ENCODE results near the gene GCC2. TPM values are rescaled to one million over a fixed set of nuclear protein-coding genes. Genes with fewer than 3 reads are reported as not detected.
"Not testable (repeated sequence)": the region's sequence is repeated elsewhere in the genome, so short reads cannot be mapped to it uniquely, and the experiment has no call there.

Gene GCC2
- total and polyA plus RNA-seq, 2 donors, result 15.3 to 110 TPM

DNA sequence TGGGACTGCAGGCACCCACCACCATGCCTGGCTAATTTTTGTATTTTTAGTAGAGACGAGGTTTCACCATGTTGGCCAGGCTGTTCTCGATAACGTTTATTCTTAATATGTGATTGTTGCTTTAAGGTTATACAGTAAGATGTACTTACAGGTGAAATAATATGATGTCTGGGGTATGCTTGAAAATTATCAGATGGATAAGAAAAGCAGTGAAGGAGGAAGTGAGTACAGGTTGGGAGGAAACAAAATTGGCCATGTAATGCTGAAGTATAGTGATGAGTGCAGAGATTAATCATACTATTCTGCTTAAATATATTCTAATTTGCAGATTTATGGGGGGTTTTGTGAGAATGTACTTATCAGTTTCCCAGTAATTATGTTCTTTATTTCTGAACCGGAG lies 3.0 kb downstream of the GCC2 start:
- no peak overlapping the region for H3K27ac ChIP-seq (ENCODE audit: low read depth)
- DNase-seq (ENCODE audit: extremely low spot score), result no peak
- H3K4me3 ChIP-seq (ENCODE audit: low read depth, low read length), result no peak overlapping the region
- H3K36me3 ChIP-seq (ENCODE audit: insufficient read depth), result peaks cover 5% of the 10 kb centered on the region
- H3K4me1 ChIP-seq (ENCODE audit: insufficient read depth), result no peaks in the 10 kb centered on the region
- WGBS, result 96% methylated on average over 4 of the region's 4 CpGs

DNA sequence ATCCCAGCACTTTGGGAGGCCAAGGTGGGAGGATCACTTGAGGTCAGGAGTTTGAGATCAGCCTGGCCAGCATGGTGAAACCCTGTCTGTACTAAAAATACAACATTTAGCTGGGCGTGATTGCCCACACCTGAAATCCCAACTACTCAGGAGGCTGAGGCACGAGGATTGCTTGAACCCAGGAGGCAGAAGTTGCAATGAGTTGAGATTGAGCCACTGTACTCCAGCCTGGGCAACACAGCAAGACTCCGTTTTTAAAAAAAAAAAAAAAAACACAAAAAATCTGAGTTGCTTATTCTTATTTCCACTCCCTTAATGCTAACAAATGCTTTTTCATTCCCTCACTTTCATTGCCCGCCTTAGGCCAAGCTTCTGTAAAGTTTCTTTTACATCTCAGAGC lies 4.5 kb downstream of the GCC2 start:
- not testable (repeated sequence) for DNase-seq (ENCODE audit: extremely low spot score); H3K36me3 ChIP-seq (ENCODE audit: insufficient read depth); H3K27ac ChIP-seq (ENCODE audit: low read depth); H3K4me1 ChIP-seq (ENCODE audit: insufficient read depth); H3K4me3 ChIP-seq (ENCODE audit: low read depth, low read length)
- WGBS, result 95% methylated on average over 4 of the region's 4 CpGs

DNA sequence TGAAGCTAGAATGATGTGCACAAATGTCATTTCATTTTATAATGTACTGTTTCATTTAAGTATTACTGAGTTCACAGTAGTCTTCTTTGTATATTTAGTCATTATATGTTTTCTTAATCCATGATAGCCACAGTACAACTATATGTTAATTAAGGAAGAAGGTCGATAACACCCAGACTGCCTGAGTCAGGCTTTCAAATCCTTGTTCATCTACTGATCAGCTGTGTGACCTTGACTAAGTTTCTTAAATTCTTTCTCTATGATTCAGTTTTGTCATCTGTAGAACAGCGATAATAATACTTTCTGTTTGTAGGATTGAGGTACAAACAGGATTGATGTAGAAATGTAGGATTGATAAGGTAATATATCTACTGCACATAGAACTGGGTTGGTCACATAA lies 5.4 kb downstream of the GCC2 start:
- no peak for DNase-seq (ENCODE audit: extremely low spot score)
- Histone ChIP-seq H3K27ac (ENCODE audit: low read depth) (no peak overlapping the region), H3K4me3 (ENCODE audit: low read depth, low read length) (no peak overlapping the region), H3K4me1 (ENCODE audit: insufficient read depth) (no peaks in the 10 kb centered on the region), H3K36me3 (ENCODE audit: insufficient read depth) (peaks cover 5% of the 10 kb centered on the region)
- 96% methylated on average over 2 of the region's 2 CpGs for WGBS

GRCh38 chr2:108455571-108455970 lies 6.6 kb downstream of the GCC2 start:
- WGBS, result 99% methylated on average over 1 of the region's 1 CpG
- H3K4me1 ChIP-seq (ENCODE audit: insufficient read depth), result no peaks in the 10 kb centered on the region
- DNase-seq (ENCODE audit: extremely low spot score), result no peak
- no peak overlapping the region for H3K27ac ChIP-seq (ENCODE audit: low read depth)
- H3K36me3 ChIP-seq (ENCODE audit: insufficient read depth), result peaks cover 5% of the 10 kb centered on the region
- no peak overlapping the region for H3K4me3 ChIP-seq (ENCODE audit: low read depth, low read length)

- Histone ChIP-seq H3K4me1 (ENCODE audit: insufficient read depth) (no peaks in the 10 kb centered on the region), H3K4me3 (ENCODE audit: low read depth, low read length) (no peak overlapping the region), H3K27ac (ENCODE audit: low read depth) (no peak overlapping the region), H3K36me3 (ENCODE audit: insufficient read depth) (peaks cover 2% of the 10 kb centered on the region)
- no peak for DNase-seq (ENCODE audit: extremely low spot score)
- WGBS, result 97% methylated on average over 3 of the region's 3 CpGs
Measured at GRCh38 chr2:108458082-108458481, 9.1 kb downstream of the GCC2 start.

- DNase-seq (ENCODE audit: extremely low spot score), result no peak
- H3K27ac ChIP-seq (ENCODE audit: low read depth), result no peak overlapping the region
- no peak overlapping the region for H3K4me3 ChIP-seq (ENCODE audit: low read depth, low read length)
- H3K36me3 ChIP-seq (ENCODE audit: insufficient read depth), result no peaks in the 10 kb centered on the region
- H3K4me1 ChIP-seq (ENCODE audit: insufficient read depth), result no peaks in the 10 kb centered on the region
- 89% methylated on average over 1 of the region's 1 CpG for WGBS
Measured at GRCh38 chr2:108459441-108459840, 10.4 kb downstream of the GCC2 start.

- no peak overlapping the region for H3K4me3 ChIP-seq (ENCODE audit: low read depth, low read length)
- no peaks in the 10 kb centered on the region for H3K36me3 ChIP-seq (ENCODE audit: insufficient read depth)
- no peak overlapping the region for H3K27ac ChIP-seq (ENCODE audit: low read depth)
- 80% methylated on average over 4 of the region's 4 CpGs for WGBS
- H3K4me1 ChIP-seq (ENCODE audit: insufficient read depth), result no peaks in the 10 kb centered on the region
- DNase-seq (ENCODE audit: extremely low spot score), result no peak
Measured at GRCh38 chr2:108460345-108461037, 11.5 kb downstream of the GCC2 start.

GRCh38 chr2:108477099-108477498 lies 28.1 kb downstream of the GCC2 start:
- DNase-seq (ENCODE audit: extremely low spot score), result no peak
- Histone ChIP-seq H3K36me3 (ENCODE audit: insufficient read depth) (no peaks in the 10 kb centered on the region), H3K4me3 (ENCODE audit: low read depth, low read length) (no peak overlapping the region), H3K4me1 (ENCODE audit: insufficient read depth) (no peaks in the 10 kb centered on the region), H3K27ac (ENCODE audit: low read depth) (no peak overlapping the region)
- WGBS, result 83% methylated on average over 1 of the region's 1 CpG

DNA sequence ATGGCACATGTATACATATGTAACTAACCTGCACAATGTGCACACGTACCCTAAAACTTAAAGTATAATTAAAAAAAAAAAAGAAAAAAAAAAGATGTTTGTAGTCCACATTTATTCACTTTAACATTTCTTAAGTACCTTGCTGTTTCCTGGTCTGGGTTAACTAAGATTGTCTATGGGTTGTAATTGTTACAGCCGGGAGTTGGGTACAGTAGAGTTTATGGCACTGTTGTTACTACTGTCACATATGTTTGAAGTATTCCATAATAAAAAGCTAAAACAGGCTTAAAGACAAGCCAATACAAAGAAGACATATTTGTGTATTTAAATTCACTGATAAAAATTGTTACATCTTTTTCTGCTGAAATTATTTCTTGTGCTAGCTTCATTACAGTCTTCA lies 36.2 kb downstream of the GCC2 start:
- no peak overlapping the region for H3K27ac ChIP-seq (ENCODE audit: low read depth)
- peaks cover 4% of the 10 kb centered on the region for H3K36me3 ChIP-seq (ENCODE audit: insufficient read depth)
- no peak for DNase-seq (ENCODE audit: extremely low spot score)
- 97% methylated on average over 2 of the region's 2 CpGs for WGBS
- no peaks in the 10 kb centered on the region for H3K4me1 ChIP-seq (ENCODE audit: insufficient read depth)
- no peak overlapping the region for H3K4me3 ChIP-seq (ENCODE audit: low read depth, low read length)

DNA sequence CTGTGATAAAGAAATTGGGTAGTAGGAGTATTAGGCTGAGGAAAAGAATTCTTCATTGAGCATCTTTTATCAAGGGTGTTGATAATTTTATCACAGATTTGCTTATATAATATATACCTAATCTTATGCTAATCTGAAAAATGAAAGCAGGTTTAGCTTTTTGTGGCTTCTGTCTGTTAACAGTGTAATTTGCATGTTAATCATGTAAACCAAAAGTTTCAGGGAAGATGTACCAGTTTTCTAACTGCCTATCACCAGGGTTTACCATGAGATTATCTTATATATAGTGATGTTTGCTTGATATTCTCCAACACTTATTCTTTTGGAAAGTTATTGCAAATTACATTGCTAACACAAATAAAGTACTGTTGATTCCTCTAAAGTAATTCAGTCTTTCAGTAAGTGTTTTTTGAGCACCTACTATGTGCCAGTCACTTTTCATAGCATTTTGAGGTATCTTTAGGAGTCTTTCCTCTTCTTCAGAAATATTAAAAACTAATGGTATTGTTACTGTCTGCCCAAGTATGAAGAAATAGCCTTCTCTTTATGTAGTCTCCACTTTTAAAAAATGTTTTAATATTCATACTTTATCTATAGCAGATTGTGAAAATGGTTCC lies 41.6 kb downstream of the GCC2 start:
- Histone ChIP-seq H3K36me3 (ENCODE audit: insufficient read depth) (peaks cover 3% of the 10 kb centered on the region), H3K4me3 (ENCODE audit: low read depth, low read length) (no peak overlapping the region)
- DNase-seq (ENCODE audit: extremely low spot score), result no peak

DNA sequence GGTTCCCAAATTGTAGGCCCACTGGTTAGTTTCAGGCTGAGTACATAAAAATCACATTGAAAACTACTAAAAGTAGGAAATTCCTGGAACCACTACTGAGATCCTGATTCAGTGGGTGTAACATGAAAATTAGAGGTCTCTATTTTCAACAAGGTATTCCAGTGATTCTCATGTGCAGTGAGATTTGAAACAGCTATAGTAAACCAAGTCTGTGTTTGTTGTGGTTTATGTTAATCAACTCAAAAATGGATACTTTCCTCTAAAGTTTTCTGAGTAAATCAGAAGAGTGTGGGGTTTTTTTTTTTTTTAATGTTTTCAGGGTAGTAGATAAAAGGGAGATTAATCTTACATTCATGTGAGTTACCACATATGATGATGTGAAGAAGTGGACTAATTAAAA lies 42.8 kb downstream of the GCC2 start:
- Histone ChIP-seq H3K36me3 (ENCODE audit: insufficient read depth) (peaks cover 2% of the 10 kb centered on the region), H3K4me1 (ENCODE audit: insufficient read depth) (no peaks in the 10 kb centered on the region), H3K27ac (ENCODE audit: low read depth) (no peak overlapping the region), H3K4me3 (ENCODE audit: low read depth, low read length) (no peak overlapping the region)
- no peak for DNase-seq (ENCODE audit: extremely low spot score)

More for the DNA sequence above, 41.6 kb downstream of the GCC2 start:
- Histone ChIP-seq H3K27ac (ENCODE audit: low read depth) (no peak overlapping the region), H3K4me1 (ENCODE audit: insufficient read depth) (no peaks in the 10 kb centered on the region)

GRCh38 chr2:108492364-108492763 lies 43.4 kb downstream of the GCC2 start:
- 86% methylated on average over 4 of the region's 4 CpGs for WGBS
- no peak for DNase-seq (ENCODE audit: extremely low spot score)
- H3K27ac ChIP-seq (ENCODE audit: low read depth), result no peak overlapping the region
- no peak overlapping the region for H3K4me3 ChIP-seq (ENCODE audit: low read depth, low read length)
- no peaks in the 10 kb centered on the region for H3K4me1 ChIP-seq (ENCODE audit: insufficient read depth)
- H3K36me3 ChIP-seq (ENCODE audit: insufficient read depth), result peaks cover 2% of the 10 kb centered on the region

- H3K4me1 ChIP-seq (ENCODE audit: insufficient read depth); H3K36me3 ChIP-seq (ENCODE audit: insufficient read depth); H3K4me3 ChIP-seq (ENCODE audit: low read depth, low read length); H3K27ac ChIP-seq (ENCODE audit: low read depth); DNase-seq (ENCODE audit: extremely low spot score): not testable (repeated sequence)
- 86% methylated on average over 1 of the region's 3 CpGs for WGBS
Measured at GRCh38 chr2:108496167-108496566, 47.2 kb downstream of the GCC2 start.

GRCh38 chr2:108507620-108508019 lies 58.6 kb downstream of the GCC2 start:
- not testable (repeated sequence) for H3K27ac ChIP-seq (ENCODE audit: low read depth); H3K4me3 ChIP-seq (ENCODE audit: low read depth, low read length)
- 89% methylated on average over 3 of the region's 4 CpGs for WGBS

More at GRCh38 chr2:108507620-108508019, 58.6 kb downstream of the GCC2 start:
- H3K36me3 ChIP-seq (ENCODE audit: insufficient read depth); DNase-seq (ENCODE audit: extremely low spot score); H3K4me1 ChIP-seq (ENCODE audit: insufficient read depth): not testable (repeated sequence)

Measured in urinary bladder (tissue), 4 donors.